ENCODE results near the gene KIRREL2.

DNA sequence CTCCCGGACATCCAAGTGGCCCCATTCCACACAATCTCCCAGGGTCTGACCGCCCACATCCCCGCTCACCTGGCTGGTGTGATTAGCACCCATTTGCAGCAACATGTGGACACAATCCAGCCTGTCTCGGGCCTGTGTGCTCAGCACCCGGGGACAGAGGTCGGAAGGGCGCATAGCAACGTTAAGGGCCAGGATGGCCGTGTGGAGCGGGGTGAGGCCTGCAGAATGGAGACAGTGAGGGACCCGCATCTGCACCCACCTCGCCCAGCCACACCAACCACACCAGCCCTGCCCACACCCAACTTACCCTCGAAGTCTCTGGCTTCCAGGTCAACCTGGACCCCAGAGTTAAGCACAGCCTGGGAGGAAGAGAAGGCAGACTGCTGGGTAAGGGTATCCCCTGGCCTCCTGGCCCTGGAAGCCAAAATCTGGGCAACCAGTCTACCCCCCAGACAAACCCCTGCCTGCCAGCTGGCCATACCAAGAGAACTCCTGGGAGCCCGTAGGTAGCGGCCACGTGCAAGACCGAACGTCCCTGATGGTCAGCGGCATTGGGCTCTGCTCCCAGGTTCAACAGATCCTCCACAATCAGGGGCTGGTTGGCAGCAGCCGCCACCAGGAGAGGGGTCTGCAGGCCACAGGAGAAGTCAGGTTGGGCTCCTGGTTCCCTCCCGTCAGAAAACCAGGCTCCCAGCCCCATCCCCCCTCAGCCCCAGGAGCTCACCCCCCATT is 39.4 kb downstream of the KIRREL2 start:
- TF ChIP-seq, protein P1, sequence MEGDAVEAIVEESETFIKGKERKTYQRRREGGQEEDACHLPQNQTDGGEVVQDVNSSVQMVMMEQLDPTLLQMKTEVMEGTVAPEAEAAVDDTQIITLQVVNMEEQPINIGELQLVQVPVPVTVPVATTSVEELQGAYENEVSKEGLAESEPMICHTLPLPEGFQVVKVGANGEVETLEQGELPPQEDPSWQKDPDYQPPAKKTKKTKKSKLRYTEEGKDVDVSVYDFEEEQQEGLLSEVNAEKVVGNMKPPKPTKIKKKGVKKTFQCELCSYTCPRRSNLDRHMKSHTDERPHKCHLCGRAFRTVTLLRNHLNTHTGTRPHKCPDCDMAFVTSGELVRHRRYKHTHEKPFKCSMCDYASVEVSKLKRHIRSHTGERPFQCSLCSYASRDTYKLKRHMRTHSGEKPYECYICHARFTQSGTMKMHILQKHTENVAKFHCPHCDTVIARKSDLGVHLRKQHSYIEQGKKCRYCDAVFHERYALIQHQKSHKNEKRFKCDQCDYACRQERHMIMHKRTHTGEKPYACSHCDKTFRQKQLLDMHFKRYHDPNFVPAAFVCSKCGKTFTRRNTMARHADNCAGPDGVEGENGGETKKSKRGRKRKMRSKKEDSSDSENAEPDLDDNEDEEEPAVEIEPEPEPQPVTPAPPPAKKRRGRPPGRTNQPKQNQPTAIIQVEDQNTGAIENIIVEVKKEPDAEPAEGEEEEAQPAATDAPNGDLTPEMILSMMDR (conservative IDR thresholded peaks at IDR 0.05; ENCODE audit: low read length): no peak
- no peak for TF ChIP-seq EZH2phosphoT487 (IDR thresholded peaks at IDR 0.05; ENCODE audit: borderline replicate concordance, low read depth, low read length)

Data from OCI-LY7 (cell line).